ENCODE data around the gene RBM19.

Gene RBM19

GRCh38 chr12:113931517-113931916 lies 34.6 kb downstream of the RBM19 start:
- peak overlapping the region in 1 of 2 donors; percentile 0 for H3K27ac Mint-ChIP-seq
- no peaks in the 10 kb centered on the region for H3K9me3 Mint-ChIP-seq
- peaks cover 35% of the 10 kb centered on the region for H3K4me1 Mint-ChIP-seq
- no peak for ATAC-seq
- H3K4me3 Mint-ChIP-seq = no peak overlapping the region
- H3K27me3 Mint-ChIP-seq = no peaks in the 10 kb centered on the region
- DNase-seq = no peak

GRCh38 chr12:113930249-113930648 lies 35.9 kb downstream of the RBM19 start:
- Mint-ChIP-seq H3K27me3 (no peaks in the 10 kb centered on the region), H3K27ac (peak overlapping the region in 1 of 2 donors; percentile 73), H3K9me3 (no peaks in the 10 kb centered on the region), H3K4me1 (peaks cover 35% of the 10 kb centered on the region), H3K4me3 (no peak overlapping the region)
- no peak for ATAC-seq
- DNase-seq = no peak

- ATAC-seq (peak; percentile 91), DNase-seq (peak; percentile 20 to 30)
- H3K9me3 Mint-ChIP-seq = no peaks in the 10 kb centered on the region
Measured at GRCh38 chr12:113929312-113929989, 36.7 kb downstream of the RBM19 start.

GRCh38 chr12:113926788-113927187 lies 39.3 kb downstream of the RBM19 start:
- Mint-ChIP-seq H3K27me3 (no peaks in the 10 kb centered on the region), H3K27ac (peak overlapping the region in 1 of 2 donors; percentile 3), H3K9me3 (no peaks in the 10 kb centered on the region), H3K4me3 (no peak overlapping the region), H3K4me1 (peaks cover 33% of the 10 kb centered on the region)
- DNase-seq = no peak
- no peak for ATAC-seq

More at GRCh38 chr12:113929312-113929989, 36.7 kb downstream of the RBM19 start:
- H3K4me1 Mint-ChIP-seq = peaks cover 35% of the 10 kb centered on the region
- H3K4me3 Mint-ChIP-seq = no peak overlapping the region
- peak overlapping the region; percentile 7 to 29 for H3K27ac Mint-ChIP-seq
- H3K27me3 Mint-ChIP-seq = no peaks in the 10 kb centered on the region

- ATAC-seq (no peak), DNase-seq (no peak)
- no peaks in the 10 kb centered on the region for H3K27me3 Mint-ChIP-seq
- no peaks in the 10 kb centered on the region for H3K9me3 Mint-ChIP-seq
- H3K4me1 Mint-ChIP-seq = peaks cover 12% of the 10 kb centered on the region
- H3K27ac Mint-ChIP-seq = no peak overlapping the region
- no peak overlapping the region for H3K4me3 Mint-ChIP-seq
Measured at GRCh38 chr12:113924341-113924740, 41.8 kb downstream of the RBM19 start.

- Mint-ChIP-seq H3K4me3 (no peak overlapping the region), H3K27me3 (no peaks in the 10 kb centered on the region), H3K4me1 (peaks cover 6% of the 10 kb centered on the region), H3K27ac (no peak overlapping the region), H3K9me3 (no peaks in the 10 kb centered on the region)
- no peak for ATAC-seq
- DNase-seq = no peak
Measured at GRCh38 chr12:113923251-113923650, 42.9 kb downstream of the RBM19 start.

GRCh38 chr12:113921430-113921829 lies 44.7 kb downstream of the RBM19 start:
- DNase-seq = no peak
- Mint-ChIP-seq H3K9me3 (no peaks in the 10 kb centered on the region), H3K4me3 (no peak overlapping the region), H3K27ac (no peak overlapping the region), H3K4me1 (no peaks in the 10 kb centered on the region), H3K27me3 (no peaks in the 10 kb centered on the region)
- no peak for ATAC-seq

GRCh38 chr12:113919791-113920190 lies 46.3 kb downstream of the RBM19 start:
- Mint-ChIP-seq H3K27ac (peak overlapping the region in 1 of 2 donors; percentile 31), H3K9me3 (no peaks in the 10 kb centered on the region), H3K4me3 (no peak overlapping the region), H3K4me1 (no peaks in the 10 kb centered on the region), H3K27me3 (no peaks in the 10 kb centered on the region)
- DNase-seq = no peak
- ATAC-seq = peak; percentile 31

- no peaks in the 10 kb centered on the region for H3K4me1 Mint-ChIP-seq
- ATAC-seq (no peak), DNase-seq (no peak)
- no peaks in the 10 kb centered on the region for H3K27me3 Mint-ChIP-seq
- H3K4me3 Mint-ChIP-seq = no peak overlapping the region
- no peak overlapping the region for H3K27ac Mint-ChIP-seq
- H3K9me3 Mint-ChIP-seq = no peaks in the 10 kb centered on the region
Measured at GRCh38 chr12:113918306-113918705, 47.8 kb downstream of the RBM19 start.

GRCh38 chr12:113917393-113917792 lies 48.7 kb downstream of the RBM19 start:
- Mint-ChIP-seq H3K27ac (peak overlapping the region in 1 of 2 donors; percentile 27), H3K4me1 (no peaks in the 10 kb centered on the region), H3K27me3 (no peaks in the 10 kb centered on the region), H3K9me3 (no peaks in the 10 kb centered on the region), H3K4me3 (no peak overlapping the region)
- DNase-seq = no peak
- no peak for ATAC-seq

- Mint-ChIP-seq H3K4me3 (no peak overlapping the region), H3K9me3 (no peaks in the 10 kb centered on the region), H3K27ac (peak overlapping the region in 1 of 2 donors; percentile 13), H3K4me1 (no peaks in the 10 kb centered on the region), H3K27me3 (no peaks in the 10 kb centered on the region)
- DNase-seq = no peak
- ATAC-seq = no peak
Measured at GRCh38 chr12:113914806-113915205, 51.3 kb downstream of the RBM19 start.

GRCh38 chr12:113914176-113914575 lies 51.9 kb downstream of the RBM19 start:
- DNase-seq (no peak), ATAC-seq (no peak)
- H3K27ac Mint-ChIP-seq = no peak overlapping the region
- H3K27me3 Mint-ChIP-seq = no peaks in the 10 kb centered on the region
- no peak overlapping the region for H3K4me3 Mint-ChIP-seq
- no peaks in the 10 kb centered on the region for H3K4me1 Mint-ChIP-seq
- H3K9me3 Mint-ChIP-seq = no peaks in the 10 kb centered on the region

- Mint-ChIP-seq H3K9me3 (no peaks in the 10 kb centered on the region), H3K27ac (peak overlapping the region in 1 of 2 donors; percentile 42), H3K27me3 (no peaks in the 10 kb centered on the region), H3K4me3 (no peak overlapping the region), H3K4me1 (no peaks in the 10 kb centered on the region)
- ATAC-seq (no peak), DNase-seq (peak; percentile 42 to 44)
Measured at GRCh38 chr12:113912760-113913329, 53.3 kb downstream of the RBM19 start.

GRCh38 chr12:113911971-113912759 lies 54.0 kb downstream of the RBM19 start:
- H3K4me1 Mint-ChIP-seq = no peaks in the 10 kb centered on the region
- DNase-seq (no peak), ATAC-seq (no peak)
- no peak overlapping the region for H3K27ac Mint-ChIP-seq
- no peaks in the 10 kb centered on the region for H3K27me3 Mint-ChIP-seq
- no peak overlapping the region for H3K4me3 Mint-ChIP-seq
- H3K9me3 Mint-ChIP-seq = no peaks in the 10 kb centered on the region

GRCh38 chr12:113910751-113911272 lies 55.3 kb downstream of the RBM19 start:
- H3K27ac Mint-ChIP-seq = peak overlapping the region in 1 of 2 donors; percentile 42
- H3K4me3 Mint-ChIP-seq = no peak overlapping the region

More at GRCh38 chr12:113910751-113911272, 55.3 kb downstream of the RBM19 start:
- no peaks in the 10 kb centered on the region for H3K27me3 Mint-ChIP-seq
- no peak for DNase-seq
- ATAC-seq = no peak
- H3K9me3 Mint-ChIP-seq = no peaks in the 10 kb centered on the region
- H3K4me1 Mint-ChIP-seq = no peaks in the 10 kb centered on the region
